Esophagus (tissue), 2 donors: ENCODE results near the gene SPDYE16. TPM values are rescaled to one million over a fixed set of nuclear protein-coding genes. Genes with fewer than 3 reads are reported as not detected.
"Not testable (repeated sequence)": the region's sequence is repeated elsewhere in the genome, so short reads cannot be mapped to it uniquely, and the experiment has no call there.

Experiments used
- H3K27ac ChIP-seq, 2 donors: one replicate each; pipeline ENCODE4 v1.5.1; 2013; ENCODE audit warnings: low read depth in 2 of 2, mild to moderate bottlenecking in 2 of 2, inconsistent platforms in 1 of 2, low read length in 1 of 2, moderate library complexity in 1 of 2
- H3K27me3 ChIP-seq, 2 donors: one replicate each; pipeline ENCODE4 v1.6.1; 2013; ENCODE audit warnings: low read length in 2 of 2, control low read depth in 1 of 2, mild to moderate bottlenecking in 1 of 2; ENCODE audit not compliant: insufficient read depth in 2 of 2, control insufficient read depth in 1 of 2
- H3K36me3 ChIP-seq, 2 donors: one replicate each; pipeline ENCODE4 v1.6.1; 2013; ENCODE audit warnings: low read length in 1 of 2; ENCODE audit not compliant: control insufficient read depth in 2 of 2, insufficient read depth in 2 of 2
- H3K4me1 ChIP-seq, 2 donors: one replicate each; pipeline ENCODE4 v1.6.1; 2013; ENCODE audit warnings: low read length in 1 of 2; ENCODE audit not compliant: control insufficient read depth in 2 of 2, insufficient read depth in 2 of 2
- H3K4me3 ChIP-seq, 2 donors: one replicate each; pipeline ENCODE4 v1.5.1; 2013; ENCODE audit warnings: low read length in 2 of 2, mild to moderate bottlenecking in 2 of 2, low read depth in 1 of 2, moderate library complexity in 1 of 2
- H3K9me3 ChIP-seq, 2 donors: one replicate each; pipeline ENCODE4 v1.6.1; 2013; ENCODE audit warnings: mild to moderate bottlenecking in 2 of 2, low read depth in 1 of 2, low read length in 1 of 2, moderate library complexity in 1 of 2; ENCODE audit not compliant: control insufficient read depth in 2 of 2, insufficient read depth in 1 of 2
- WGBS, 2 donors: extraction: QIAGEN DNeasy Blood & Tissue Kit; methylation state at CpG; one replicate each; pipeline ENCODE4 v1.1.7; 2013; 5-methylcytosine and 5-hydroxymethylcytosine counted together
- polyA plus RNA-seq, 2 donors: library from polyadenylated mRNA; stranded (reverse); fragments of 200-250 nt; gene quantifications; one replicate each; pipeline ENCODE4 v1.2.3, GENCODE V29; 2013
- donor health status: healthy with polysubstance abuse.
- donor health status: Bipolar disorder and iron deficiency.

Gene SPDYE16
- polyA plus RNA-seq, 2 donors = 0.05 to 0.08 TPM

DNA sequence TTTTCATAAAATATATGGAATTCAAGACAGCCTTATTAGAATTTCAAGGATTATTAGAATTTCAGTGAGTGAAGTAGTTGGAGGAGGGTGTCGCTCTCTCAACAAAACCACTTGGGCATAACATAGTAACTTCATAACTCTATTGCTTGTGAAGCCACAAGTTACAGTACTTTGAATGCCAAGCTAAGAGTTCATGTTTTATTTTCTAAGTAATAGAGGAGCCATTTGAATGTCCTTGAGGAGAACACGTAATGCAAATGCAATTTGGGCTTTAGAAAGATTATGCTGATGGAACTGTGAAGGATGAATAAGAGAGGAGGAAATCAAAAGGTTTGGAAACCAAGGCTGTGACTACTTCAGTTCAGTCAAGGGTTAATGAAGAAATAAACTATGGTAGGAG, 32.3 kb upstream of the SPDYE16 start:
- H3K27ac ChIP-seq, H3K9me3 ChIP-seq, H3K4me3 ChIP-seq, H3K27me3 ChIP-seq, H3K4me1 ChIP-seq, H3K36me3 ChIP-seq: not testable (repeated sequence)
- WGBS, 2 donors = 96 to 98% methylated on average over 1 of the region's 2 CpGs

DNA sequence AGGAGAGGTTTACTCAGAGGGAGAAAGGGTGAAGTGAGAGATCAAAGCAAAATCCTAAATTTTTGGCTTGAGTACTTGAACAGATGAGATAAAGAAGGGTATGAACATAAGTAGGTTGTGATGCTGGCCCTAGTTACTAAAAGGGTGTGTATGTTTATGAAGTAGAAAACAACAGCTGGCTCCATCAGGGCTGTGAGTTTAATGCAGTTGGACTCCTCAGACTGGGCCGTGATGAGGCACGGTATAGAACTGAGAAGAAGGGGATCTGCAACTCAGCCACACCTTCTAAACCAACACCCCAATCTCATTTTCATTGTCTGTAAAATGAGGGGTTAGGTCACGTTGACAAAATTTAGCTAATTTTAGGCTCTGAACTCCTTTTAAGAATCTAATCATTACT, 29.2 kb upstream of the SPDYE16 start:
- not testable (repeated sequence) for H3K9me3 ChIP-seq, H3K27me3 ChIP-seq, H3K4me3 ChIP-seq, H3K4me1 ChIP-seq, H3K36me3 ChIP-seq, H3K27ac ChIP-seq
- WGBS, 2 donors = 78 to 81% methylated on average over 3 of the region's 3 CpGs

DNA sequence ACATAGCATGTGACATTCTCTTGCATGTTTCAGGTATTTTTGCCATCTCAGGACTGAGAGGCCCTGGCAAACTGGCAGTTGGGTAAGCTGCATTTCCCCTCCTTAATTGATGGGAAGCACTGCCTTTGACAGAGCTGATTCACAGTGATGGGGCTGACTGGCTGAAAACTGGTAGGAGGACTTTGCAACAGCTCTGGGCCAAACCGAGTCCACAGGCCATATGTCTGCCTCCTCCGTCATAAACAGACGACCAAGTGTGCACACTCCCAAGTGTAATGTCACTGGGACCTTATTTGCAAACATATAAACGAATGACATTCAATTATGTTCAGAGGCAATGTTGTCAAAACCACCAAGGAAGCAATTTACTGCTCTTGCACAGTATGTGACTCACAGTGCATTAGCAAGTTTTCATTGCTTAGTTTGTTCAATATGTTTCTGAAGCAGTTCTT, 27.3 kb upstream of the SPDYE16 start:
- H3K4me1 ChIP-seq, H3K27ac ChIP-seq, H3K9me3 ChIP-seq, H3K36me3 ChIP-seq, H3K27me3 ChIP-seq, H3K4me3 ChIP-seq: not testable (repeated sequence)
- WGBS, 2 donors = 72 to 74% methylated on average over 4 of the region's 4 CpGs

DNA sequence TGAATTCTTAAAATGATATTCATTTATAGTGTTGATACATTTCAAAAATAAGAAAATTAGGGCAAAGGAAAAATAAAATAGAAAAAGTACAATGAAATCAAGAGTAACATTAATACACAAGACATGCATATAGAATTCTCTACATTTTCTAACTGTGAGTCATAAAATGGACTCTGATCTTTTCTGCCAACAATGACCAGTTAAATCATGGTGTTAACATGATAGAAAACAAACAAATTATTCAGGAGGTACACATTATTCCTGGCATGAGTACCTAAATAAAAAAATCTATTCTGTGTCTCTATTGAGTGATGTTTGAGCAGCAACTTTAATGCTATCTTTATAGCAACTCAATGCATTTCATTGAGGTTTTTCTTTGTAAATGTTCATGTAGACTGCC, 25.6 kb upstream of the SPDYE16 start:
- not testable (repeated sequence) for H3K4me3 ChIP-seq, H3K4me1 ChIP-seq, H3K27ac ChIP-seq, H3K36me3 ChIP-seq, H3K27me3 ChIP-seq, H3K9me3 ChIP-seq

DNA sequence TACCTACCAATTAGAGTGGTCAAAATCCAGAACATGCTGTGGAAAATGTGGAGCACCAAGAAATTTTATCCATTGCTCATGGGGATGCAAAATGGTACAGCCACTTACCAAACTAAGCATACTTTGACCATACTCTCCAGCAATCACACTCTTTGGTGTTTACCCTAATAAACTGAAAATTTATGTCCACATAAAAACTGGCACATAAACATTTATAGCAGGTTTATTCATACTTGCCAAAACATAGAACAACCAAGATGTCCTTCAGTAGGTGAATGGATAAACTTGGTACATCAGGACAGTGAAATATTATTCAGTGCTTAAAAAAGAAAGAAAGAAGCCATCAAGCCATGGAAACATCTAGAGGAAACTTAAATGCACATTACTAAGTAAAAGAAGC, 24.7 kb upstream of the SPDYE16 start:
- not testable (repeated sequence) for H3K4me1 ChIP-seq, H3K4me3 ChIP-seq, H3K27ac ChIP-seq, H3K36me3 ChIP-seq, H3K27me3 ChIP-seq, H3K9me3 ChIP-seq

DNA sequence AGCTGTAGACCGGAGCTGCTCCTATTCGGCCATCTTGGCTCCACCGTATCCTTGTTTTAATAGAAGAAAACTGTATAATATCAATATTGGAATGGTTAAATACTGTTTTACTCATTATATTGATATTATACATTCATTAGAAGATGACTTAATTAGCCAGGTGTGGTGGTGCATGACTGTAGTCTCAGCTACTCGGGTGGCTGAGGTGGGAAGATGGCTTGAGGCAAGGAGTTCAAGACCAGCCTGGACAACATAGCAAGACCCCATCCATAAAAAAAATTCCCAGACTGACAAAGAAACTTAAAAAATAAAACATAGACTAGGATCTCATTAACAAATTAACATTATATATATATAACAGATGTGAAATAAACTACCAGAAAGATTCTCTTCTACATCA, 24.2 kb upstream of the SPDYE16 start:
- H3K9me3 ChIP-seq, H3K4me3 ChIP-seq, H3K36me3 ChIP-seq, H3K27ac ChIP-seq, H3K27me3 ChIP-seq, H3K4me1 ChIP-seq: not testable (repeated sequence)
- 92 to 100% methylated on average over 1 to 2 of the region's 4 CpGs for WGBS, 2 donors

DNA sequence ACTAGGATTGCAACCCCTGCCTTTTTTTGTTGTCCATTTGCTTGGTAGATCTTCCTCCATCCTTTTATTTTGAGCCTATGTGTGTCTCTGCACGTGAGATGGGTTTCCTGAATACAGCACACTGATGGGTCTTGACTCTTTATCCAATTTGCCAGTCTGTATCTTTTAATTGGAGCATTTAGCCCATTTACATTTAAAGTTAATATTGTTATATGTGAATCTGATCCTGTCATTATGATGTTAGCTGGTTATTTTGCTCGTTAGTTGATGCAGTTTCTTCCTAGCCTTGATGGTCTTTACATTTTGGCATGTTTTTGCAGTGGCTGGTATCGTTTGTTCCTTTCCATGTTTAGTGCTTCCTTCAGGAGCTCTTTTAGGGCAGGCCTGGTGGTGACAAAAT, 21.9 kb upstream of the SPDYE16 start:
- not testable (repeated sequence) for H3K4me3 ChIP-seq, H3K27ac ChIP-seq, H3K9me3 ChIP-seq, H3K36me3 ChIP-seq, H3K4me1 ChIP-seq, H3K27me3 ChIP-seq
- WGBS, 2 donors = 95 to 100% methylated on average over 1 to 2 of the region's 3 CpGs

DNA sequence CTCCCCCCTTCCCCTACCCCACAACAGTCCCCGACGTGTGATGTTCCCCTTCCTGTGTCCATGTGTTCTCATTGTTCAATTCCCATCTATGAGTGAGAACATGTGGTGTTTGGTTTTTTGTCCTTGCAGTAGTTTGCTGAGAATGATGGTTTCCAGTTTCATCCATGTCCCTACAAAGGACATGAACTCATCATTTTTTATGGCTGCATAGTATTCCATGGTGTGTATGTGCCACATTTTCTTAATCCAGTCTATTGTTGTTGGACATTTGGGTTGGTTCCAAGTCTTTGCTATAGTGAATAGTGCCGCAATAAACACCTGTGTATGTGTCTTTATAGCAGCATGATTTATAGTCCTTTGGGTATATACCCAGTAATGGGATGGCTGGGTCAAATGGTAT, 18.2 kb upstream of the SPDYE16 start:
- H3K27me3 ChIP-seq, H3K4me3 ChIP-seq, H3K27ac ChIP-seq, H3K4me1 ChIP-seq, H3K36me3 ChIP-seq, H3K9me3 ChIP-seq: not testable (repeated sequence)
- WGBS, 2 donors = 97 to 100% methylated on average over 3 of the region's 3 CpGs

DNA sequence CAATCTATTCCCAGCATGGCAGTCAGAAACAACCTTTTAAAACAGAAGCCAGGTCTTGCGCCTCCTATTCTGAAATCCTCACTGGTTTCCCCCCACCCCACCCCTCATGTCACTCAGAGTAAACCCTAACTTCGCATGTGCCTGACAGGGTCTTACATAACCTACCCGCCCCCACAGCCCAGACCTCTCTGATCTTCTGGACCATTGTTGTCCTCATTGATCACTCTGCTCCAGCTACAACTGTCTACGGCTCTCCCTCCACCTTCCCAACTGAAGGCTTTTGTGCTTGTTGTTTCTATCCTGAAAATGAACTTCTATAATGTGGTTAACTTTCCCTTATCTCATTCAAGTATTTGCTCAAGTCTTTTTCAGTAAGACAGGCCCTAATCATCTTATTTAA, 17.1 kb upstream of the SPDYE16 start:
- H3K4me3 ChIP-seq, H3K36me3 ChIP-seq, H3K27me3 ChIP-seq: not testable (repeated sequence)

DNA sequence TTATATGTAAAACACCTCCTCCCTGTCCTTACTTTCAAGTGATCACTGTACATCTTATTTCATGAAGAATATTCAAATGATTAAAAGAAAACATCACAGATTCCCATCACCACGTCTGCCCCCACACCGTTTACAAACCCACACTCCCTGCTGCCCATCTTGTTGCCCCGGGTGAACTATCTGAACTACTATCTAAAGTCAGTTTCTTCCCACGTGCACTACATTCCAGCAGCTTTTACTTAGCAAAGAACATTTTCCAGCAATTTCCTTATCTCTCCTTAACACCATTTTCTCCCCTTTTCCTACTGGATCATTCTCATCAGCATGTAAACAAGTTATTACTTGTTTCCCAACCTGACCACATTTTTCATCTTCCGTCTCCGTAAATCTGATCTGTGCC, 16.6 kb upstream of the SPDYE16 start:
- not testable (repeated sequence) for H3K36me3 ChIP-seq, H3K27ac ChIP-seq, H3K4me1 ChIP-seq, H3K27me3 ChIP-seq, H3K4me3 ChIP-seq, H3K9me3 ChIP-seq
- WGBS, 2 donors = 42 to 51% methylated on average over 6 of the region's 6 CpGs

More for the DNA sequence above, 17.1 kb upstream of the SPDYE16 start:
- not testable (repeated sequence) for H3K4me1 ChIP-seq, H3K27ac ChIP-seq, H3K9me3 ChIP-seq
- WGBS, 2 donors = 65 to 69% methylated on average over 4 of the region's 4 CpGs

DNA sequence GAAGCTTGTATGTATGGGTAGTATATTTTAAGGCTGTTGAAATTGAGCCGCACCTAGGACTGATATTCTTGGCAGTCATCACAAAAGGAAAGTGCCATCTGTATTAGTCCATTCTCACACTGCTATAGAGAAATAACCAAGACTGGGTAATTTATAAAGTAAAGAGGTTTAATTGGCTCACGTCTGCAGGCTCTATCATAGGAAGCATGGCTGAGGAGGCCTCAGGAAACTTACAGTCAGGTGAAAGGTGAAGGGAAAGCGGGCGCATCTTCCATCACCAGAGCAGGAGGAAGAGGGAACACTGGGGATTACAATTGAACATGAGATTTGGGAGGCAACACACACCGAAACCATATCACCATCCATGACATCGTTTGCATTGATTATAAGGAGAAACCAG, 8.9 kb upstream of the SPDYE16 start:
- 83 to 85% methylated on average over 4 to 6 of the region's 6 CpGs for WGBS, 2 donors
- H3K4me1 ChIP-seq, H3K27ac ChIP-seq, H3K4me3 ChIP-seq, H3K9me3 ChIP-seq, H3K36me3 ChIP-seq, H3K27me3 ChIP-seq: not testable (repeated sequence)
